CD4-positive, CD25-positive, alpha-beta regulatory T cell (primary cell): ENCODE results near the gene STRA6. TPM values are rescaled to one million over a fixed set of nuclear protein-coding genes. Genes with fewer than 3 reads are reported as not detected.
A peak's percentile ranks its signal among the peaks of the same experiment; 100 is the strongest.

Experiments used
- ATAC-seq, 2 donors: fragments of 150-1000 bp; cut with Tn5 transposase; one replicate each; pipeline ENCODE4 v1.10.0; 2021; ENCODE audit warnings: low read depth in 2 of 2, moderate number of reproducible peaks in 2 of 2, moderate library complexity in 1 of 2
- DNase-seq, 3 donors: peaks; one replicate each; pipeline versions ENCODE4 v3.0.0 to v3.0.0-alpha.2; 2012 to 2022; ENCODE audit warnings: mixed read lengths in 1 of 3
- H3K27ac ChIP-seq: one replicate; pipeline ENCODE4 v1.7.0; 2013; ENCODE audit warnings: mild to moderate bottlenecking, low read length; ENCODE audit not compliant: insufficient read depth, poor library complexity, severe bottlenecking
- H3K27me3 ChIP-seq: one replicate; pipeline ENCODE4 v1.7.0; 2013; ENCODE audit warnings: low read length; ENCODE audit not compliant: control insufficient read depth, insufficient read depth
- H3K36me3 ChIP-seq: one replicate; pipeline ENCODE4 v1.7.0; 2013; ENCODE audit warnings: mild to moderate bottlenecking, low read length, moderate library complexity; ENCODE audit not compliant: control insufficient read depth, insufficient read depth
- H3K4me1 ChIP-seq: 2 replicates; pipeline ENCODE4 v1.7.0; 2013; ENCODE audit warnings: mild to moderate bottlenecking, low read length; ENCODE audit not compliant: insufficient read depth, control insufficient read depth, poor library complexity, severe bottlenecking
- H3K4me3 ChIP-seq: one replicate; pipeline ENCODE4 v1.7.0; 2013; ENCODE audit warnings: low read depth, mild to moderate bottlenecking, low read length, moderate library complexity
- H3K9me3 ChIP-seq, 2 experiments: 1 replicate in 1 of 2; 2 replicates in 1 of 2; pipeline ENCODE4 v1.7.0; 2013; ENCODE audit warnings: low read length in 2 of 2, mild to moderate bottlenecking in 1 of 2, moderate library complexity in 1 of 2; ENCODE audit not compliant: control insufficient read depth in 2 of 2
- H3K27ac Mint-ChIP-seq, 3 donors: one replicate each; pipeline ENCODE4 v1.8.0; 2020 to 2022; ENCODE audit warnings: mild to moderate bottlenecking in 3 of 3, mixed read lengths in 3 of 3, moderate library complexity in 2 of 3
- H3K27me3 Mint-ChIP-seq: one replicate; pipeline ENCODE4 v1.8.0; 2022; ENCODE audit warnings: mild to moderate bottlenecking, mixed read lengths
- H3K36me3 Mint-ChIP-seq: one replicate; pipeline ENCODE4 v1.8.0; 2020; ENCODE audit warnings: mixed read lengths
- H3K4me1 Mint-ChIP-seq, 4 donors: one replicate each; pipeline ENCODE4 v1.8.0; 2020 to 2022; ENCODE audit warnings: mixed read lengths in 4 of 4, mild to moderate bottlenecking in 1 of 4
- H3K4me3 Mint-ChIP-seq, 4 donors: one replicate each; pipeline ENCODE4 v1.8.0; 2020 to 2022; ENCODE audit warnings: mild to moderate bottlenecking in 4 of 4, mixed read lengths in 4 of 4, moderate library complexity in 3 of 4
- H3K9me3 Mint-ChIP-seq, 7 donors: one replicate each; pipeline ENCODE4 v1.8.0; 2020 to 2022; ENCODE audit warnings: mixed read lengths in 7 of 7, mild to moderate bottlenecking in 3 of 7, moderate library complexity in 2 of 7
- polyA plus RNA-seq, 4 donors: library from polyadenylated mRNA; unstranded; fragments of 300-500 nt; fragmentation: Illumina TruSeq; gene quantifications; one replicate each; pipeline ENCODE4 v1.2.3, GENCODE V29; 2021
- total RNA-seq: library from RNA; stranded (reverse); gene quantifications from one replicate; pipeline ENCODE4 v1.2.3, GENCODE V29; 2022

The STRA6 gene
- total and polyA plus RNA-seq, 5 donors from 2014 or later: not detected

DNA sequence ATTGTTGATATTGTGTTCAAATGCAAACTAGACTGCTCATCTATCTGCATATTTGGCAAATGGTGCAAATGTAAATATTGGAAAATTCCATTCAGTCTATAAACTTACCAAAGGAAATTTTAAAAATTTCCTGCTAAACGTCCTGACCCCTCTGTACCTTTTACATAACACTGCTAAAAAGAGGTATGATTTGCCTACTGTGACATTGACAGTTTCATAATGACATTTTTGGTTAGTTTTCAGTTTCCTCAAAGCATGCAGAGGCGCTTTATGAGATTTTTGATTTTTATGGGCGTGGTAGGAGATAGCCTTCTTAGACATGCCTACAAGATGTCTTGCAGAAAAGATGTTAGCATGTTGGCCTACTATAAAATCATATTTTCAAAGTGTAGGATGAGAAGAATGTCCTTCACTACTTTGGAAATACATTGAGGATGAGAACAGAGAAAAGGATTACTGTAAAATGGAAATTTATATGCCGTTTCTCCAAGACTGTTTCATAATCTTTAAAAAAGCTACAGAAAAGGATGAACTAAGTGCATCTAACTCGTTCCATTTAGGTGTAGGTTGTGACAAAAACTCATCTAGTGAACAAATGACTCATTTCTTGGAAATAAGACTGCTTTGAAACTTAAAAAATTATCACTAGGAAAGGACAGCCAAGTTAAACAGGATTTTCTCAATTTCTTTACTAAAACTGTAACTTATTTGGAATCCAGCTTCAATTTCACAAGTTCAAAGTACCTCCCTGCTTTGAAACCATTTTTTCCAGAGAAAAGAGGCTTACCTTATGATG is 43.5 kb downstream of the STRA6 start:
- Histone ChIP-seq H3K27me3 (peaks cover 2% of the 10 kb centered on the region), H3K27ac (no peak overlapping the region), H3K4me3 (no peak overlapping the region), H3K4me1 (peaks cover 6% of the 10 kb centered on the region), H3K9me3 (no peaks in the 10 kb centered on the region), H3K36me3 (no peaks in the 10 kb centered on the region)
- DNase-seq: peak in 1 of 3 donors; percentile 28
- ATAC-seq: no peak
- Mint-ChIP-seq H3K4me1 (peaks cover 0 to 23% (median 11%) of the 10 kb centered on the region in 4 donors), H3K4me3 (no peak overlapping the region), H3K9me3 (peaks cover 0 to 3% (median 0%) of the 10 kb centered on the region in 7 donors), H3K27ac (no peak overlapping the region), H3K27me3 (peaks cover 22% of the 10 kb centered on the region), H3K36me3 (no peaks in the 10 kb centered on the region)

DNA sequence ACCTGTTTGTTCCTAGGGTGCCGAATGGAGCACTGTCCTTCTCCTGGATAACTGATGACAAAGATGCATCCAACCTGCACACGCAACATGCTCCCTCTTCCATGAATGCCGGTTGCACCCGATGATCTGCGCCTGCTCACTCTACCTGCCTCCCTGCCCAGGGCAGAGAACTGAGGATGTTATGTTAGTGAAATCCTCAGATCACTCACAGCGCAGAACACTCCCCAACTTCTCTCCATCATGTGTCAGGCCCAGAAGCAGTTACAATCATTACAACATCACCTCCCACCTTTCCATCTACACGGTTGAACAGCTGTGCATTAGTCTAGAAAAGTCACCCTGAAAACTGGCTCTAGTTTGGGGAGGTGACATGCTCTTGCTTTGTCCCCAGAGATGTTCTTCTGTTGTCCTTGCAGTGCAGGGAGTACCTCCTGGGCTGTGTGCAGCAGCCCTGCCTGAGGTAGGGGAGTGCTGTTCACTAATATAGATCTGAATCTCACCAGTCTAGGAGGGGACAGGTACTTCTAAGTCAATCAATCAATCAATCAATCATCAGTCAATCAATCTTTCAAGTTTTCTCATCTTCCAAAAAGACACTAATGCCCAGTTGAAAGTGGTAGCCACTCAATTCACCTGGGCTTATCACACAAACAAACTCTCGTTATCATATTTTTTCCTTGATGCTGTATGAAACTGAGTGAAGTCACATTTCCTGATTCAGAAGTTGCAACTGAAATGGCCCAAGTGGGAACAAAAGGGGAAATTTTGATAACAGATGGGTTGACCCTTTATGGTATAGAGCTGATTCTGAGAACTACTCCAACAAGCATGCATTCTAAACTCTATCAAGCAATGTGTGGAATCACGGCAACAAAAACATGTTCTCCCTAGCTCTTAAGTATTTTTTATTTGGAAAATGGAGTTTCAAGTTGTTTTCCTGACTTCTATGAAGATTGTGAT is 44.4 kb downstream of the STRA6 start:
- Mint-ChIP-seq H3K4me3 (no peak overlapping the region), H3K9me3 (peaks cover 0 to 3% (median 0%) of the 10 kb centered on the region in 7 donors), H3K36me3 (no peaks in the 10 kb centered on the region), H3K27ac (no peak overlapping the region), H3K4me1 (peaks cover 0 to 23% (median 11%) of the 10 kb centered on the region in 4 donors), H3K27me3 (peaks cover 22% of the 10 kb centered on the region)
- no peak for ATAC-seq
- Histone ChIP-seq H3K27me3 (no peaks in the 10 kb centered on the region), H3K4me3 (no peak overlapping the region), H3K9me3 (no peaks in the 10 kb centered on the region), H3K27ac (no peak overlapping the region), H3K4me1 (peaks cover 6% of the 10 kb centered on the region), H3K36me3 (no peaks in the 10 kb centered on the region)
- DNase-seq: no peak

DNA sequence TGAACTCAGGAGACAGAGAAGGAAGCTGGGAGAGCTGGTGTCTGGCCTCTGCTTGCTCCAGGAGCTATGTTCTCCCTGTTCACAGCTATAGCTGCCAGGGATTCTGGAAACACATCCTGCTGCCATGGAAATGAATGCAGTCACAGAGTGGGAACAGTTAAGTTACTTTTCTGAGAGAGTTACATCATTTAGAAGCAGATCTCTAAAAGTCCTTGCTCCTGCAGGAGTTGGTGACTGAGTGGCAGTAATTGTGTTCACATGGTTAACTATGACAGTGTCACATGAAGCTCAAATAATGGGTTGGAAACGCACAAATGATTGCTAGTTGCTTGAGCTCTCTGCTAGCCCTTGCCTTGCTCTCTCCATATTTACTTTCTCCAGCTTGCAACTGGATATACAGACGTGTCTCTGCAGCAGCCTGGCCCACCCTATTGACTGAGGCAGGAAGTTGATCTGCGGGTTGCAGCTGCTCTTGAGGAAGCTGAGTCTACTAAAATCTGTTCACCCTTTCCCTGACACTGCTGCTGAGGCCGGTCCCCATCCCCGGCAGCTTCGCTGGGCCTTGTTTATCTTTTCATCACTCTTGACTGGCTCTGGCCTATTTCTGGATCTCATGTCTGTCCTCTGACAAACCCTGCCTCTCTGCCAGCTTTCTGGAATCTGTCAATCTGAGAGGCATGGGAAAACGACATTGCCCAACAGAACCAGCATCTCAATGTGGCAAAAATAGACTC is 45.7 kb downstream of the STRA6 start:
- Histone ChIP-seq H3K36me3 (no peaks in the 10 kb centered on the region), H3K4me3 (no peak overlapping the region), H3K4me1 (peaks cover 6% of the 10 kb centered on the region), H3K27ac (no peak overlapping the region), H3K9me3 (no peaks in the 10 kb centered on the region), H3K27me3 (no peaks in the 10 kb centered on the region)
- Mint-ChIP-seq H3K27ac (peak overlapping the region; percentile 17 to 70 (median 41)), H3K9me3 (peaks cover 0 to 1% (median 0%) of the 10 kb centered on the region in 7 donors), H3K36me3 (no peaks in the 10 kb centered on the region), H3K4me1 (peaks cover 0 to 23% (median 11%) of the 10 kb centered on the region in 4 donors), H3K27me3 (peaks cover 28% of the 10 kb centered on the region), H3K4me3 (peak overlapping the region in 1 of 4 donors; percentile 5)
- ATAC-seq: peak in 1 of 2 donors; percentile 44
- peak in 1 of 3 donors; percentile 39 for DNase-seq

DNA sequence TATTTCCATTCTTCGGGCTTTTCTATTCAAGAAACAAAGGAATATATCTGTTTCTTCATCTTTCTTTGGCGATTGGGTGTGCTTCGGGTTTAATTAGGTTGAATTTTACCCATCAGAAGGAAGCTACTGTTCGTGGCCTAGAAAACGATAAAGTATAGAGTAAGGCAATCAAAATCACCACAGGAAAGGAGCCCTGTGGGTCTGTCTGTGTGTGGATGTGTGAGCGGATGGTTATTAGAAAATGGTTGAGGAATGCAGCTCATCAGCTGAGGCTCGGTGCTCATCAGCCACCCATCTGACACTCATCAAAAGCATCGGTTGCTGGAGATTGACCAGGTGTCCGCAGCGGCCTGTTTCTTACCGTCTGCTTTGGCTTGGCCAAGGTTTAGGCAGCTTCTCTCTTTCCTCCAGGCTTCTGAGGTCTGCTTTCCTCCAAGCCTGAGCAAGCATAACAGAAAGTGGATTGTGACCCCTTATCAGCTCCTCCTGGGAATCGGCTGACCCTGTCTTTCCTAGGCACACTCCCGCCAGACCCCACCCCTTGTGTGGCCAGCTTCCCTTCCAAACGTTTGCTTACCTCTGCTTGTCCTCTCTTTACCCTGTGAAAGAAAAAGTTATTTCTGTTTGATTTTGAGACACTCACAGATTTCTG is 46.7 kb downstream of the STRA6 start:
- no peak for DNase-seq

DNA sequence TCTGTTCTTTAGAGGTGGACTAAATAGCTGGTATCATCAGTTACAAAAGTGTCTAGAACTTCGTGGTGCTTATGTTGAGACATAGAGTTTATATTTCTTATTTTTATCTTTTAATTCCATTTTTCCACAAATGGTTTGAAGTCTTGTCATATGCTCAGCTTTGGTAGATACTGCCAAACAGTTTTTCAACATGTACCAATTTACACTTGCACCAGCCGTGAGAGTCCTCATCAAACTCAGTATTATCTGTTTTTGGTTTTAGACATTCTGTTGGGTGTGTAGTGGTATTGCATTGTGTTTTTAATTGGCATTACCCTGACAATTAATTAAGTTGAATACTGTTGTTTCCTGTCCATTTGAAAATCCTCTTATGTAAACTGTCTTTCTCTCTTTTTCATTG is 55.5 kb downstream of the STRA6 start:
- DNase-seq (no peak), ATAC-seq (no peak)
- H3K36me3 ChIP-seq: no peaks in the 10 kb centered on the region
- Mint-ChIP-seq H3K4me1 (no peaks in the 10 kb centered on the region), H3K36me3 (no peaks in the 10 kb centered on the region), H3K4me3 (no peak overlapping the region), H3K27me3 (peaks cover 44% of the 10 kb centered on the region), H3K9me3 (peaks cover 0 to 4% (median 0%) of the 10 kb centered on the region in 7 donors), H3K27ac (no peak overlapping the region)
- H3K27me3 ChIP-seq: peaks cover 21% of the 10 kb centered on the region
- no peak overlapping the region for H3K4me3 ChIP-seq
- H3K9me3 ChIP-seq: no peaks in the 10 kb centered on the region
- H3K27ac ChIP-seq: no peak overlapping the region
- no peaks in the 10 kb centered on the region for H3K4me1 ChIP-seq

More for the DNA sequence above, 46.7 kb downstream of the STRA6 start:
- Histone ChIP-seq H3K27me3 (no peaks in the 10 kb centered on the region), H3K4me3 (no peak overlapping the region), H3K9me3 (no peaks in the 10 kb centered on the region), H3K36me3 (no peaks in the 10 kb centered on the region), H3K4me1 (peaks cover 6% of the 10 kb centered on the region), H3K27ac (no peak overlapping the region)
- no peak for ATAC-seq
- peak overlapping the region in 1 of 3 donors; percentile 67 for H3K27ac Mint-ChIP-seq
- H3K4me1 Mint-ChIP-seq: peaks cover 0 to 23% (median 11%) of the 10 kb centered on the region in 4 donors
- no peaks in the 10 kb centered on the region for H3K36me3 Mint-ChIP-seq
- H3K4me3 Mint-ChIP-seq: no peak overlapping the region
- H3K9me3 Mint-ChIP-seq: peaks cover 0 to 1% (median 0%) of the 10 kb centered on the region in 7 donors
- H3K27me3 Mint-ChIP-seq: peaks cover 32% of the 10 kb centered on the region

DNA sequence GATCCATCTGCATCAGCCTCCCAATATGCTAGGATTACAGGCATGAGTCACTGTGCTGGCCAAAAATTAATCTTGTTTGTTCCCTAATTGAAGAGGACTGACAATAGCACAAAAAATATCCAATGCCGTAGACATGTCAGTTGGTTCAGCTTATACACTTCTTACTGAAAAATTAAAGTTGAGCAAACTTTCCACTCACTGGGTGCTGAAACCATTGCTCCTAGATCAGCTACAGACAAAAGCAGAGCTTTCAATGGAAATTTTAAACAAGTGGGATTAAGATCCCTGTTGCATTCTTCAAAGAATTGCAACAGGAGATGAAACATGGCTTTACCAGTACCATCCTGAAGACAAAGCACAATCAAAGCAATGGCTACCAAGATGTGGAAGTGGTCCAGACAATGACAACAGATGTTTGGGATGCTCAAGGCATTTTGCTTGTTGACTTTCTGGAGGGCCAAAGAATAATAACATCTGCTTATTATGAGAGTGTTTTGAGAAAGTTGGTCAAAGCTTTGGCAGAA is 56.2 kb downstream of the STRA6 start:
- H3K4me3 Mint-ChIP-seq: no peak overlapping the region
- Histone ChIP-seq H3K4me3 (no peak overlapping the region), H3K27ac (no peak overlapping the region), H3K9me3 (no peaks in the 10 kb centered on the region), H3K27me3 (peaks cover 22% of the 10 kb centered on the region), H3K4me1 (no peaks in the 10 kb centered on the region), H3K36me3 (no peaks in the 10 kb centered on the region)
- DNase-seq: no peak
- H3K27ac Mint-ChIP-seq: no peak overlapping the region
- H3K9me3 Mint-ChIP-seq: peaks cover 0 to 4% (median 0%) of the 10 kb centered on the region in 7 donors
- ATAC-seq: no peak
- no peaks in the 10 kb centered on the region for H3K4me1 Mint-ChIP-seq
- H3K27me3 Mint-ChIP-seq: peaks cover 42% of the 10 kb centered on the region
- H3K36me3 Mint-ChIP-seq: no peaks in the 10 kb centered on the region
